AG09309 (cell line): Measurements from ENCODE around the gene CDH13.

Experiments used
- DNase-seq: peaks from one replicate; pipeline ENCODE4 v3.0.0-alpha.2; 2010; ENCODE audit warnings: low read depth
- H3K4me3 ChIP-seq: 2 replicates; pipeline ENCODE4 v1.5.1; 2011; ENCODE audit warnings: mild to moderate bottlenecking, low read depth, low read length, moderate library complexity; ENCODE audit not compliant: control insufficient read depth
- CTCF ChIP-seq: IDR thresholded peaks from 2 replicates; pipeline ENCODE4 v1.5.1; 2011; ENCODE audit warnings: mild to moderate bottlenecking, low read depth, low read length, inconsistent platforms; ENCODE audit not compliant: insufficient read depth, control insufficient read depth; ENCODE audit errors: missing control alignments

The CDH13 gene

DNA sequence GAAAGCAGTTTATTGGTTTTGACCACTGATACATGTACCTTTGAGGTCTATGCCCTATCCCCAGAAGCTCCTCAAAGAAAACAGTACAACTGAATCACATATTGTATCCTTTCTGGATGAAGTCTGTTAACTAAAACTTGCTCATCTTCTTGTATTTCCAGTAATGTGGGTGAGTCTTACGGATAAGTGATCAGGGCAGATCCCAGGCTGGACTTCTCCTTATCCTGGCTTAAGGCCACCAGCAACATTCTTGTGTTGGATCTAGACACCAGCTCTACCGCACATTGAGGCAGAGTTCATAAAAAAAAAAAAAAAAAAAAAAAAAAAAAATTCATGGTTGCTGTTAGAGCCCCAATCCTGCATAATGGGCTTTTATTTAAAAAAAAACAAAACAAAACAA is 644.4 kb downstream of the CDH13 start:
- no peak overlapping the region for H3K4me3 ChIP-seq
- DNase-seq, result no peak
- no peak for TF ChIP-seq CTCF

- H3K4me3 ChIP-seq, result no peak overlapping the region
- no peak for DNase-seq
- TF ChIP-seq CTCF, result no peak
Measured at GRCh38 chr16:83271970-83272575, 645.3 kb downstream of the CDH13 start.

GRCh38 chr16:83272843-83273242 is 646.1 kb downstream of the CDH13 start:
- no peak for TF ChIP-seq CTCF
- DNase-seq, result no peak
- H3K4me3 ChIP-seq, result no peak overlapping the region

GRCh38 chr16:83273504-83274173 is 646.9 kb downstream of the CDH13 start:
- DNase-seq, result no peak
- H3K4me3 ChIP-seq, result no peak overlapping the region
- TF ChIP-seq CTCF, result no peak

DNA sequence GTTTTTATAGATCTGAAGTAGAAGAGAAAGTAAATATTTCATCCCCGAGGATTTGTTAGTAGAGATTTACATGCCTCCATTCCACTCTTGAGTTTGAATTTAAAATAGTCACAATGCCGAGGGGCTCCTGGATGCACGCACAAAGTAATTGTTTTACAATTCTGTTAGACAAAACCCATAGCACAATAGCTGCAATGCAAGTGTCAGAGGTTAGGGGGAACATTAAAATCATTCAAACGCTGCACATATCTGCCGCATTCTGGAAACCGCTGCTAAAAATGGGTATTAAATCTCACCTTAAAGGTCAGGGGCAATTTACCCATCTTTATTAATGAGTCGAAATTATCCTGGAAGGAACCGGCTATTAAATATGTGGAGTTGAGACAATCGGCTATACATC is 652.5 kb downstream of the CDH13 start:
- DNase-seq, result no peak
- no peak for TF ChIP-seq CTCF
- H3K4me3 ChIP-seq, result no peak overlapping the region

- TF ChIP-seq CTCF, result no peak
- no peak overlapping the region for H3K4me3 ChIP-seq
- DNase-seq, result no peak
Measured at GRCh38 chr16:83285921-83286320, 659.2 kb downstream of the CDH13 start.
